HG02938 (cell line): ENCODE data around the gene HCRTR1.

Experiments
- ATAC-seq: cut with Tn5 transposase; IDR thresholded peaks from one replicate; pipeline ENCODE4 v1.9.1; 2021; ENCODE audit warnings: mild to moderate bottlenecking, moderate library complexity; ENCODE audit not compliant: unreplicated experiment

Gene HCRTR1

GRCh38 chr1:31617218-31617915, at the start of gene HCRTR1:
Gene HCRTR1, plus strand, starts transcription at chr1:31617689. Its CDS starts 1,504 bp downstream, at chr1:31619193.
- no peak for ATAC-seq

- ATAC-seq = no peak
These were observed 49.4 kb upstream of the HCRTR1 start for GRCh38 chr1:31567956-31568570.

GRCh38 chr1:31568895-31569595, 48.4 kb upstream of the HCRTR1 start:
- no peak for ATAC-seq

- ATAC-seq = no peak
These were observed 47.8 kb upstream of the HCRTR1 start for GRCh38 chr1:31569596-31570173.

GRCh38 chr1:31570228-31570627, 47.3 kb upstream of the HCRTR1 start:
- no peak for ATAC-seq

- ATAC-seq = no peak
These were observed 46.6 kb upstream of the HCRTR1 start for GRCh38 chr1:31570906-31571305.

GRCh38 chr1:31571340-31572295, 45.9 kb upstream of the HCRTR1 start:
- ATAC-seq = no peak

GRCh38 chr1:31572323-31573104, 45.0 kb upstream of the HCRTR1 start:
- ATAC-seq = no peak

GRCh38 chr1:31573261-31573660, 44.2 kb upstream of the HCRTR1 start:
- no peak for ATAC-seq

GRCh38 chr1:31574749-31575368, 42.6 kb upstream of the HCRTR1 start:
- no peak for ATAC-seq

- no peak for ATAC-seq
These were observed 41.9 kb upstream of the HCRTR1 start for GRCh38 chr1:31575369-31576140.

GRCh38 chr1:31576201-31576669, 41.3 kb upstream of the HCRTR1 start, which contains the start of gene TINAGL1:
Gene TINAGL1, plus strand, starts transcription at chr1:31576515. Its CDS starts 634 bp downstream, at chr1:31577149.
- ATAC-seq = no peak

- ATAC-seq = no peak
These were observed 40.6 kb upstream of the HCRTR1 start for GRCh38 chr1:31576743-31577455.

GRCh38 chr1:31577515-31578192, 39.8 kb upstream of the HCRTR1 start:
- no peak for ATAC-seq

- no peak for ATAC-seq
These were observed 38.1 kb upstream of the HCRTR1 start for GRCh38 chr1:31579374-31579773.

- ATAC-seq = no peak
These were observed 37.0 kb upstream of the HCRTR1 start for GRCh38 chr1:31580513-31580870.

- ATAC-seq = no peak
These were observed 36.4 kb upstream of the HCRTR1 start for GRCh38 chr1:31580891-31581603.
